ENCODE results near the gene DUT.

DUT gene

DNA sequence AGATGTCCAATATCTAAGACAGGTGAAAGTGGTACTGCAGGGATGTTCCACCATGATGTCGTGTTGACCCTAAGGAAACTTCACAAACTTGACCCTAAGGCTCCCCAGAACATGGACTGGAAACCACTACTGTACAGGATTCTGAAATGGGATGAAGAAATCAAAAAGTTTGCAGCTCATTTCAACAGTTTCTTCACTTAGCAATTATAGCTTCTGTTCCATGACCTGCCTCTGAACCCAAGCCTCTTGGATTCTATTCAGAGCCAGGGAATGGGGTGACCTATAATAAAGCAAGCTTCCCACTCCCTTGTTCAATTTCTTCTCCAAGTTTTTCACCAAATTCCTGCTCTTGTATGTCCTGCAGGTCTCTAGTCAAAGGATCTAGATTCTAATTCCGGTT is 40.7 kb downstream of the DUT start:
- no peak for DNase-seq

DNA sequence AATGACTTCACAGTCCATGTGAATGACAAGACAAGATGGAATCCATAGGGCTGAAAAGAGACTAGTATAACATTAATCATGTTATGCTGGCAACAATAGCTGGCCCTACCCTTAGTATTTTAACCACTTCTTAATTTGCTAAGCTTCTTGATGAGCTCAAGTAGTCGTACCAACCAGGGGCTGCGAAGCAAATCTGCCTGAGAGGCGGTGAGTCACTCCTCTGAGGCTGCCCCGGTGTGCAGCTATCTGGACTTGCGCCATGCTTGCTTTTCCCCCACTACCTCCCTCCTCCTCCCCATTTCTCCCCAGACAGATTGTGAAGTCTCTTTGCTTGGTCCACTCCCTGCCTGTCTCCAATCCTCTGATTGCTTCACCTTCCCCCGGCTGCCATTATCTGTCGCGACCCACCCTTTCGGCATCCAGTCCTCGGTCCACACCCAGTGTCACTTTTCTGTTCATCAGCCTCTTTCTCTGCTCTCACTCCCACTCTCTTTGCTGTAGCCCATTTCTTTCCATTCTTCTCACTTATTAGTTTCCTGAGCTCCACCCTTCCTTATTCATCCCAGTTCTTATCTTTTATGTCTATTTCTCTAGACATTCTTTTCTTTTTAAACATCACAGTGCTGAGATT is 42.7 kb downstream of the DUT start:
- DNase-seq: no peak

DNA sequence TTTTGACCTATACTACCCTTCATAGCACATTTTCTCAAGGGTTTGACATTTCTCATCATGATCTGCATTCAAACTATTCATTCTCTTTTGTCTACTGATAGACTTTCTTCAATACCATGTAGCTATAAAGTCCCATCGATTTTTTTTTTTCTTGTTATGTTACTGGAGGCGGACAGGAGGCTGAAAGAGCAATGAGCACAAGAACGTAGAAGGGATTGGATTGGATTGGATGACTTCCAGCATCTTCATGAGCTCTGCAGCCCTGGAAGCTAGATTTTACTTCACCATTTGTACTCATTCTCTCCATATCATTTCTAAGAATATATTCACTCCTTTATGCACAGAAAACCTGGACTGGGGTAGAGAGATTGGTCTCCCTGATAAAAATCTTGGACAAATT is 43.2 kb downstream of the DUT start:
- no peak for DNase-seq

DNA sequence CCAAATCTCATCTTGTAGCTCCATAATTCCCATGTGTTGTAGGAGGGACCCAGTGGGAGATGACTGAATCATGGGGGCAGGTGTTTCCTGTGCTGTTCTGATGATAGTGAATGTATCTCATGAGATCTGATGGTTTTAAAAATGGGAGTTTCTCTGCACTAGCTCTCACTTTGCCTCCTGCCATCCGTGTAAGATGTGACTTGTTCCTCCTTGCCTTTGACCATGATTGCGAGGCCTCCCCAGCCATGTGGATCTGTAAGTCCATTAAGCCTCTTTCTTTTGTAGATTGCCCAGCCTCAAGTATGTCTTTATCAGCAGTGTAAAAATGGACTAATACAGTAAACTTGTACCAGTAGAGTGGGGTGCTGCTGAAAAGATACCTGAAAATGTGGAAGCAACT is 44.5 kb downstream of the DUT start:
- DNase-seq: no peak

DNA sequence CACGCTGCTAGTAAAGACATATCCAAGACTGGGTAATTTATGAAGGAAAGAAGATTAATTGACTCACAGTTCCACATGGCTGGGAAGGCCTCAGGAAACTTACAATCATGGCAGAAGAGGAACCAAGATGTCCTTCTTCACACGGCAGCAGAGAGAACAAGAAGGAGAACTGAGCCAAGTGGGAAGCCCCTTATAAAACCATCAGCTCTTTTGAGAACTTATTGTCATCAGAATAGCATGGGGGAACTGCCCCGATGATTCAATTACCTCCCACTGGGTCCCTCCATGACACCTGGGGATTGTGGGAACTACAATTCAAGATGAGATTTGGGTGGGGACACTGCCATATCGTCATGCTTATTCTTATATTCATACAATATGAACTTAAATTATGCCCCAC is 49.0 kb downstream of the DUT start:
- DNase-seq: no peak

DNA sequence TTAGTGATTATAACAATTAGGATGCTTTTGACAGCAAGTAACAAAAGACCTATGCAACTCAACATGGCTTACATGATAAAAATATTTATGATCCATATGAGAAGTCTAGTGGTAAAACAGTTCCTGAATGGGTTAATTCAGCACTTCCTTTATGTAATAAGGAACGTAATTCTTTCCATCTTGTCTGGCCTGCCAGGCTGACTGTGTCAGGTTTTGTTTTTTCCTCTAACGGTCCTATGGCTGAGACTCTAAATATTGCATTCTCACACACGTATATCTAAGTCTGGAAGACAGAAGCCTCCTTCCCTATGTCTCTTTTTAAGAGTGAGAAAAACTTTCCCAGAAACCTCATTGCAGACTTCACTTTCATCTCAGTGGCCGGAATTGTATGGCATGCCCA is 50.6 kb downstream of the DUT start:
- DNase-seq: no peak

DNA sequence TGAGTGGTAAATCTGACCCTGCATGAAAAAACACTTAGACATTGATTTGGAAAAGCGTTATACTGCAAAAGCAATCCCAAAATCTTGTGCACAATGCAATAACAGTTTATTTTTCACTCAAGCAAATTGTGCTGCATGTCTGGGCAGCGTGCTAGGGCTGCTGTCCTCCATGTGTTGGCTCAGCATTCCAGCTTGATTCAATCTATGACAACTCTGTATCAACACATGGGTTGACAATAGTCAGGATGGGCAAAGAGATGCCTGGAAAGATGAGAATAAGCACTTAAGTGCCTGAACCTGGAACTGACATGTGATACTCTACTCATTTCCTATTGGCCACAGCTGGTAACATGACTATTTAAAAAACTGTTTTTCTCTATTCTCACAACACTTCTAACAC is 51.8 kb downstream of the DUT start:
- DNase-seq: no peak

DNA sequence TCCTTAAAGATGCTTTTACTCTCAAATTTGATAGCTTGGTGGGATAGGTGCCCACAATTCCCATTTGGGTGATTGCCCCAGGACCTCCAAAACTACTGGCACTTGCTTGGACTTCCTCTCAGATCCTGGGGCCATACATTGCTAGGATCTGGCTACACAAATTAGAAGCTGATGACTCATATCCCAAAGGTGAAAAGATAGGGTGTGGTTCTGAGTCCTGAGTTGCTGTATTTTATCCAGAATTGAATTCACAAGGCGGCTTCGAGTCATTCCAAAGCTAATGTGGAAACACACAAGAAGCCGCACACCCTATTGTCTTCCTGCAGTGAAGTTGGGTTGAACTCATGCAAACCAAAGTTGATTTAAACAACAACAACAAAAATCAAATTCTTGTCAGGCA is 53.4 kb downstream of the DUT start:
- DNase-seq: no peak

DNA sequence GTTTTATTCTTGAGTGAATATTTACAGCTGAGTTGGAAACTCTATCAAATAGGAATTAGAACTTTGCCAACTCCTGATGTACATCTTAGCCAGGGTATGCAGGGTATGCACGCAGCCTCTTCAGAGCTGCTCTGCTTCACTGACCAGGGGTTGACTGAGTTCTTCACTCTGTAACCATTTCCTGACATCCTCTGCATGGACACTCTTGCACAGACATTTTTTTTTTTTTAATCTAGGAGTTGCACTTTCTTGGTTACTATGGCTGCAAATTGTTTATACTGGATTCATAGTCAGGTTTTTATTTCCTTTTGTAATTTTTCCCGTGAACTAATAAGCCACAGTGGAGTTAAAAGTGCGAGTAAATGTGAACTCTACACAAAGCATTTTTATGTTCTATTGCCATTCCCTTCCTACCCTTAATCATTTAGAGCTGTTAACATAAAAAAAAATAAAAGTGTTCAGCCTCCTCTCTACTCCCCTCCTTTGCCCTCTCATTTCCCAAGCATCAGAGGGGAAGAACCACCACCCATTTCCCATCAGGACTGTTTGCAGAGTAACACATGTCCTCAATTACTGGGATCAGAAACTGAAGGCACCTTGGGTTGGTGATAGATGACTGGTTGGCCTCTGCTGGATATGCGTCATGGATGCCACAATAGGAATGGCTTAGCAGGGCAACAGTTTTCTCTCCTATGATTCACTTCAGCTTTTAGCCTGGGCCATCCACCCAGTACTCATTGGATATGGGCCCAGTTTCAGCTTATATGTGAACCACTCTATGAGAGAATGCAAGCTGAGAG is 54.0 kb downstream of the DUT start:
- no peak for DNase-seq

DNA sequence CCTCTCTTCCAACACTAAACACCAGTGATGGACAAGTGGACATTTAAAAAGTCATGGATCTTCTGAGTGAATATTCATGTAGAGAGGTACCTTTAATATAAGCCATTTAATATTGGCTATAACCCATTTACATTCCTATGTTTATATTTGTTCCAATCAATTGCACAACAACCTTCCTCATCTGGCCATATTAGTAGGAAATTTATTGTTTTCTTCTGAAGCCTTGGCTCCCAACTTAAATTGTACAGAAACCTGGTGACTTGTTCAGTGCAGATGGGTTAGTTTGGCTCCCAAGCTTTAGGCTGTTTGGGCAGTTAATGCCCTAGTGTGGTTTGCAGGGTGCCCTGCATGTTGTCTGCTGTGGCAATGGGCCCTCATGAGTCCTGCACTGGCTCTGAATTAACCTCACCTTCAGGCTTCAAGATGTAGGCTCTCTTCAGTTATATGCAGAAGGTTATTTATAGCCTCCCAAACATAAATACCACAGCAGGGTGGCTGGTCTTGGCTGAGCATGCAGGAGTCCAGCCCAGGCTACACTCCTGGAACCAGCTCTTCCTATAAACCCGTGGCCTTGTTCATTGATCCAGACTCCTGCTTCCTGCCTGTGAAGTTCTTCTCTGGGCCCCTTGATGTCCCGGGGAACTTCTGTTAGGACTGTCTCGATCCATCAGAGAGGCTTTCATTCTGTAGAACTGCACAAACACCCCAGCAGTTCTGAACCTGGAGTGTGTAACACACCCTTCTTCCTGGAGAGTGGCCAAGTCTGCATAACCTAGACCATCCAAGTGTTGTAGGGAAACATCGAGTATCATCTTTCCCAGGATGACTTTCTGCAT is 57.0 kb downstream of the DUT start:
- DNase-seq: no peak

DNA sequence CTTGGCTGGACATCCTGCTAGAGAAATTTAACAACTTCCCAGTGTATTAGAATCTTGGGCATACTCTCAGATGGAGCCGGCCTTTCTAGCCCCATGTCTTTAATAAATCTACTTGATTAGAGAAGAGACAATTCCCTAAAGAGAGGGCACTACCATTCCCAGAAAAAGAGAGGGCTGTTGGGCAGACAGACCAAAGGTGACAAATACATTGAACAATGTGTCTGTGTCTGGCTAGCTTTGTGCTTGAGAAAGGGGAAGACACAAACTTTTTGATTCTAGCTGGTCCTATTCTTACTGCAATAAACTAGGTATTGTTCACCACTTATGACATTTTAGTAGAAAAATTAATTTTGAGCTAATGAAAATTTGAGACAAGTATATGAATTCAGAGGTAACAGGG is 57.7 kb downstream of the DUT start:
- DNase-seq: no peak

DNA sequence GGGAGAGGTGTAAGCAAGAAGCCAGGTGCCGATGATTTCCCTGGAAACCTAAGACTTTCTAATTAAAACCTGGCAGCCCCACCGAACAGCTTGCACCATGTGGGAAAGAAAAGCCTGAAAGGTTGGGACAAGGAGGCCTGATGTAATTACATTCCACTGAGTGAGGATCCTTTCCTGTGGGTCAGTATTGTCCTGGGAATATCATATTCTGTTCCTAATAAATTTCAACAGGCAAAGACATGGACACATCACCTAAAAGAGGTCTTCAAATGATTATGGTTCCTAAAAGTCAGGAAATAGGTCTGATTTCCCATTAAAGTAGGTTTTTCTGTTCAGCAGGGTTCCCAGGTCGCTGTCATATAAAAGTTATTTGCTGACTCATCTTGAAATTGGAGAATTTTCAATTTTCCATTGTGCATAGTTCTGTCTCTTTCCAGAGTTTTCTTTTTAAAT is 58.5 kb downstream of the DUT start:
- DNase-seq: no peak

DNA sequence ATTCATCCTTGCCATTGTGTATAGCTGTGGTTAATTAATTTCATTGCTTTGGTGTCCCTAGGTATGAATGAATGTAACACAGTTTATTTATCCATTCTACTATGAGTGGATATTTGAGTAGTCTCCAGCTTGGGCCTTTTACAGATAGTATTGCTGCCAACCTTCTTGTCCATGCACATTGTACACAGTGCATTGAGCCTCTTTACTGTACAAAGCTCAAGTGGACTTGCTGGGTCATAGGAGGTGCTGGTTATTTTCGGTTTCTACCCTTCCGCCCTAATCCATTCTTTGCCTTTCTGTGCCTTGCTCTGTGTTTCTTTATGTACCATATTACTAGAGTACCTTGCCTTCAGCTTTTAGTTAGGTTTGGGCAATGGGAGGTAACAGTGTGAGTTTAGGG is 60.7 kb downstream of the DUT start:
- DNase-seq: no peak

DNA sequence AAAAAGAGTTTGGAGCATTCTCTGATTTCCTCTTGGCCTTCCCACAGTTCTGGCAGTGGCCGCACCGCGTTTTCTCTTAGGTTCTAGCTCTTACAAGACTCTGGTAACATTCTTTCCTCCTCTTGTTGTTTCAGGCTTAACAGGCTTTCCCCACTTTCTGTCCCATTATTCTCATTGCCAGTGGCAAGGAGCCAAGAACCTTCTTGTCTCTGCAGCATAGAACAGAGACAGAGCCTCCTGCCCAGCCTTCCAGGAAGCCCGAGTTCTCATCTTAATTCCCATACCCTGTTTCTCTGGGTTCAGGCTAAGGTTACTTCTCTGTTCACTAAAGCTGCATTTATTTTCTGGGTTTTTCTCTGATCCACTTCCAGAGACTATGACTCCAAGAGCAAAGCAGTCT is 61.1 kb downstream of the DUT start:
- no peak for DNase-seq
